IMR-90 (cell line): Measurements from ENCODE around the gene RIPK3. TPM values are rescaled to one million over a fixed set of nuclear protein-coding genes. Genes with fewer than 3 reads are reported as not detected.

Experiments used
- ATAC-seq: fragments of 200-7000 bp; cut with Tn5 transposase; 2 replicates; pipeline ENCODE4 v1.9.1; 2020; ENCODE audit warnings: low read depth, mild to moderate bottlenecking, moderate library complexity
- BruUV-seq: library from RNA; stranded (reverse); fragments of 400-500 nt; replicated peaks from 2 replicates; lab custom pipeline; 2021; lab: Mats Ljungman, UMichigan
- CTCF ChIA-PET: fragments of 300-600 bp; formaldehyde crosslinking; extraction: SDS; loops from one replicate; lab custom pipeline; 2021; ENCODE audit warnings: antibody characterized with exemption; lab: Yijun Ruan, JAX
- POLR2A ChIA-PET: fragments of 300-600 bp; sonication (Branson Sonifier 250); formaldehyde crosslinking; loops from one replicate; lab custom pipeline; 2022; ENCODE audit warnings: antibody characterized with exemption; ENCODE audit not compliant: unreplicated experiment; lab: Charles Lee
- DNase-seq: peaks from one replicate; pipeline ENCODE4 v3.0.0; 2013
- H2AFZ ChIP-seq: replicated peaks from 2 replicates; pipeline ENCODE3; 2013; ENCODE audit warnings: low read length, mild to moderate bottlenecking; ENCODE audit not compliant: poor library complexity
- H2AK5ac ChIP-seq: 2 replicates; pipeline ENCODE4 v1.6.1; 2013; ENCODE audit warnings: low read depth, low read length, inconsistent platforms
- H2AK9ac ChIP-seq: replicated peaks from 2 replicates; pipeline ENCODE3; 2013; ENCODE audit warnings: mild to moderate bottlenecking, low read depth, low read length, moderate library complexity; ENCODE audit not compliant: poor library complexity
- H2BK120ac ChIP-seq: 2 replicates; pipeline ENCODE4 v1.6.1; 2013; ENCODE audit warnings: low read depth, low read length, inconsistent platforms
- H2BK15ac ChIP-seq: 3 replicates; pipeline ENCODE4 v1.6.1; 2013; ENCODE audit warnings: low read depth, low read length, inconsistent platforms
- H2BK20ac ChIP-seq: 2 replicates; pipeline ENCODE4 v1.6.1; 2013; ENCODE audit warnings: low read depth, mild to moderate bottlenecking, inconsistent platforms, low read length, moderate library complexity
- H2BK5ac ChIP-seq: 2 replicates; pipeline ENCODE4 v1.6.1; 2013; ENCODE audit warnings: mild to moderate bottlenecking, low read depth, low read length, inconsistent platforms; ENCODE audit not compliant: poor library complexity, severe bottlenecking
- H3K14ac ChIP-seq: replicated peaks from 2 replicates; pipeline ENCODE4 v1.6.1; 2013; ENCODE audit warnings: low read depth, low read length, inconsistent platforms
- H3K18ac ChIP-seq: 2 replicates; pipeline ENCODE4 v1.6.1; 2013; ENCODE audit warnings: low read depth, low read length, control low read depth
- H3K23ac ChIP-seq: 2 replicates; pipeline ENCODE4 v1.6.1; 2013; ENCODE audit warnings: low read depth, low read length, inconsistent platforms
- H3K27ac ChIP-seq: 2 replicates; pipeline ENCODE4 v1.5.1; 2013; ENCODE audit warnings: mild to moderate bottlenecking, control low read depth, low read length; ENCODE audit not compliant: insufficient read depth
- H3K27me3 ChIP-seq: 2 replicates; pipeline ENCODE4 v1.6.1; 2013; ENCODE audit warnings: low read length; ENCODE audit not compliant: control insufficient read depth, insufficient read depth
- H3K36me3 ChIP-seq: 2 replicates; pipeline ENCODE4 v1.6.1; 2013; ENCODE audit warnings: low read length, mixed read lengths; ENCODE audit not compliant: control insufficient read depth, insufficient read depth
- H3K4ac ChIP-seq: 2 replicates; pipeline ENCODE4 v1.6.1; 2013; ENCODE audit warnings: low read depth, low read length, inconsistent platforms
- H3K4me1 ChIP-seq: 2 replicates; pipeline ENCODE4 v1.6.1; 2013; ENCODE audit warnings: low read length, mixed read lengths; ENCODE audit not compliant: control insufficient read depth, insufficient read depth
- H3K4me2 ChIP-seq: 2 replicates; pipeline ENCODE4 v1.6.1; 2013; ENCODE audit warnings: low read depth, mild to moderate bottlenecking, control low read depth, low read length, moderate library complexity
- H3K4me3 ChIP-seq: 2 replicates; pipeline ENCODE4 v1.5.1; 2013; ENCODE audit warnings: low read depth, mild to moderate bottlenecking, control low read depth, low read length, moderate library complexity; ENCODE audit not compliant: insufficient read depth
- H3K56ac ChIP-seq: 2 replicates; pipeline ENCODE4 v1.6.1; 2013; ENCODE audit warnings: low read length, inconsistent platforms; ENCODE audit not compliant: insufficient read depth; ENCODE audit errors: extremely low read depth
- H3K79me1 ChIP-seq, 2 experiments: 2 replicates each; pipeline ENCODE4 v1.6.1; 2013; ENCODE audit warnings: low read length in 2 of 2, inconsistent platforms in 1 of 2, low read depth in 1 of 2
- H3K9ac ChIP-seq: 2 replicates; pipeline ENCODE4 v1.6.1; 2013; ENCODE audit warnings: low read depth, low read length, control low read depth
- H3K9me1 ChIP-seq: 2 replicates; pipeline ENCODE4 v1.6.1; 2013; ENCODE audit warnings: low read length, inconsistent platforms; ENCODE audit not compliant: insufficient read depth
- H3K9me3 ChIP-seq: 2 replicates; pipeline ENCODE4 v1.6.1; 2013; ENCODE audit warnings: low read length; ENCODE audit not compliant: control insufficient read depth, insufficient read depth
- H4K20me1 ChIP-seq: 2 replicates; pipeline ENCODE4 v1.6.1; 2013; ENCODE audit warnings: low read length, inconsistent platforms; ENCODE audit not compliant: insufficient read depth
- H4K5ac ChIP-seq: 2 replicates; pipeline ENCODE4 v1.6.1; 2013; ENCODE audit warnings: mild to moderate bottlenecking, low read depth, low read length, control low read depth
- H4K8ac ChIP-seq, 2 experiments: 2 replicates each; pipeline ENCODE4 v1.6.1; 2013; ENCODE audit warnings: low read depth in 2 of 2, low read length in 2 of 2, control low read depth in 1 of 2, inconsistent platforms in 1 of 2
- H4K91ac ChIP-seq: 2 replicates; pipeline ENCODE4 v1.6.1; 2013; ENCODE audit warnings: low read depth, low read length, inconsistent platforms; ENCODE audit not compliant: insufficient read depth
- BHLHE40 ChIP-seq: fragments of 150-350 bp; IDR thresholded peaks from 2 replicates; pipeline ENCODE4 v1.6.1; 2016; ENCODE audit warnings: mild to moderate bottlenecking, low read depth, low read length
- CEBPB ChIP-seq: IDR thresholded peaks from 2 replicates; pipeline ENCODE4 v1.6.1; 2012; ENCODE audit warnings: low read depth, low read length, improper control_type of control experiment
- CHD1 ChIP-seq: IDR thresholded peaks from 2 replicates; pipeline ENCODE4 v1.6.1; 2012; ENCODE audit warnings: low read depth, low read length, improper control_type of control experiment
- CTCF ChIP-seq: conservative IDR thresholded peaks from 2 replicates; pipeline ENCODE4 v1.5.1; 2012; ENCODE audit warnings: mild to moderate bottlenecking, low read depth, low read length, improper control_type of control experiment
- ELK1 ChIP-seq: fragments of 150-350 bp; IDR thresholded peaks from 2 replicates; pipeline ENCODE4 v1.6.1; 2016; ENCODE audit warnings: low read depth, mild to moderate bottlenecking, low read length, moderate library complexity, borderline replicate concordance
- FOS ChIP-seq: fragments of 150-350 bp; IDR thresholded peaks from 2 replicates; pipeline ENCODE4 v1.6.1; 2016; ENCODE audit warnings: low read depth, low read length
- MAFK ChIP-seq: IDR thresholded peaks from 2 replicates; pipeline ENCODE4 v1.6.1; 2012; ENCODE audit warnings: low read depth, low read length, improper control_type of control experiment
- MAZ ChIP-seq: IDR thresholded peaks from 2 replicates; pipeline ENCODE4 v1.6.1; 2012; ENCODE audit warnings: low read depth, mild to moderate bottlenecking, low read length, improper control_type of control experiment, moderate library complexity, borderline replicate concordance
- MXI1 ChIP-seq: IDR thresholded peaks from 2 replicates; pipeline ENCODE4 v1.6.1; 2012; ENCODE audit warnings: low read depth, mild to moderate bottlenecking, low read length, moderate library complexity, borderline replicate concordance
- NFE2L2 ChIP-seq: fragments of 150-350 bp; IDR thresholded peaks from 2 replicates; pipeline ENCODE4 v1.6.1; 2016; ENCODE audit warnings: low read depth, mild to moderate bottlenecking, low read length
- POLR2A ChIP-seq: IDR thresholded peaks from 2 replicates; pipeline ENCODE4 v1.6.1; 2012; ENCODE audit warnings: mild to moderate bottlenecking, low read depth, low read length
- RAD21 ChIP-seq: IDR thresholded peaks from 2 replicates; pipeline ENCODE4 v1.6.1; 2012; ENCODE audit warnings: low read length, improper control_type of control experiment
- RCOR1 ChIP-seq: IDR thresholded peaks from 2 replicates; pipeline ENCODE4 v1.6.1; 2012; ENCODE audit warnings: mild to moderate bottlenecking, low read length, improper control_type of control experiment; ENCODE audit not compliant: insufficient replicate concordance
- RFX5 ChIP-seq: IDR thresholded peaks from 2 replicates; pipeline ENCODE4 v1.8.0; 2012; ENCODE audit warnings: low read depth, mild to moderate bottlenecking, low read length, moderate library complexity
- SMC3 ChIP-seq: fragments of 150-350 bp; IDR thresholded peaks from 2 replicates; pipeline ENCODE4 v1.6.1; 2016; ENCODE audit warnings: low read depth, mild to moderate bottlenecking, antibody characterized with exemption, low read length, moderate library complexity
- USF2 ChIP-seq: fragments of 150-350 bp; IDR thresholded peaks from 2 replicates; pipeline ENCODE4 v1.6.1; 2017; ENCODE audit warnings: mild to moderate bottlenecking, antibody characterized with exemption, low read length, low read depth
- WGBS, 2 experiments: methylation state at CpG; one replicate each; pipeline versions ENCODE4 v1.1.5 to v1.1.7; 2013; ENCODE audit warnings: missing lambda C conversion rate in 2 of 2; ENCODE audit not compliant: insufficient read length in 1 of 2; ENCODE audit errors: extremely low coverage in 2 of 2; 5-methylcytosine and 5-hydroxymethylcytosine counted together
- dilution Hi-C: fragments of 300-500 bp; cut with HindIII; formaldehyde crosslinking; loops from one replicate; pipeline ENCODE4 v1.14.3; 2018; ENCODE audit warnings: low sequenced_read_pairs; ENCODE audit not compliant: unreplicated experiment
- in situ Hi-C: fragments of 300-500 bp; cut with MboI; formaldehyde crosslinking; loops from 3 replicates; pipeline ENCODE4 v1.14.3; 2019; ENCODE audit warnings: low sequenced_read_pairs, inconsistent platforms, mixed read lengths
- intact Hi-C: fragments of 100-400 bp; cut with micrococcal nuclease; formaldehyde crosslinking; loops from 2 replicates; pipeline ENCODE4 v1.10.0; 2022
- polyA plus RNA-seq, 3 experiments: library from polyadenylated mRNA; depleted of rRNA; stranded (reverse); fragments of >200 nt; gene quantifications; 2 replicates each; pipeline ENCODE4 v1.2.3, GENCODE V29; 2012; ENCODE audit warnings: low replicate concordance in 1 of 3
- total RNA-seq: library from RNA; depleted of rRNA; stranded (reverse); fragments of >200 nt; gene quantifications from 2 replicates; pipeline ENCODE4 v1.2.3, GENCODE V29; 2012

Gene RIPK3
- total and polyA plus RNA-seq, 2 of the 4 experiments (the other 2 are of a cell fraction) = 0.09 TPM; not detected in 1

GRCh38 chr14:24322672-24323071, 17.1 kb downstream of the RIPK3 start:
- CTCF ChIA-PET = interaction anchor here (1.9 kb wide), 1 partner anchor 10 kb away, joined by 9 read pairs; no protein-coding TSS in a partner anchor
- no peak overlapping the region for H3K4ac ChIP-seq
- H4K8ac ChIP-seq = no peak overlapping the region
- no peak overlapping the region for H4K91ac ChIP-seq
- no peaks in the 10 kb centered on the region for H4K20me1 ChIP-seq
- no peak overlapping the region for H2BK20ac ChIP-seq
- H2AK9ac ChIP-seq = peak overlapping the region; percentile 56
- H3K4me2 ChIP-seq = no peak overlapping the region
- H2BK120ac ChIP-seq = no peak overlapping the region
- DNase-seq (no peak), ATAC-seq (no peak)
- peaks cover 56% of the 10 kb centered on the region for H3K27me3 ChIP-seq
- no peak overlapping the region for H3K56ac ChIP-seq
- H3K9me1 ChIP-seq = peaks cover 1% of the 10 kb centered on the region; the same call in 1 of the 2 replicates
- no peak overlapping the region for H2BK5ac ChIP-seq
- peak overlapping the region; percentile 43 for H2AFZ ChIP-seq
- in situ Hi-C loops = no loop called here
- intact Hi-C loops = no loop called here
- H3K23ac ChIP-seq = no peak overlapping the region
- no peak overlapping the region for H2AK5ac ChIP-seq
- H3K4me3 ChIP-seq = no peak overlapping the region
- H3K14ac ChIP-seq = no peak overlapping the region
- H3K27ac ChIP-seq = no peak overlapping the region
- no peak overlapping the region for H3K9ac ChIP-seq
- no peaks in the 10 kb centered on the region for H3K79me1 ChIP-seq
- H3K36me3 ChIP-seq = no peaks in the 10 kb centered on the region
- H3K4me1 ChIP-seq = no peaks in the 10 kb centered on the region
- no peak overlapping the region for H4K5ac ChIP-seq
- H3K18ac ChIP-seq = no peak overlapping the region
- dilution Hi-C loops = no loop called here
- no peaks in the 10 kb centered on the region for H3K9me3 ChIP-seq
- WGBS, 2 experiments = 55% methylated on average over 3 of the region's 10 CpGs; no CpG with 5 or more reads in 1 of the 2 experiments
- TF ChIP-seq RCOR1 (no peak), CEBPB (no peak), FOS (no peak), RAD21 (no peak), SMC3 (no peak), MAFK (no peak), CHD1 (no peak), RFX5 (no peak), MXI1 (no peak), USF2 (no peak), ELK1 (no peak), POLR2A (no peak), CTCF (no peak), NFE2L2 (no peak), MAZ (no peak), BHLHE40 (no peak)
- POLR2A ChIA-PET = interaction anchor here (0.6 kb wide), 1 partner anchor 23 kb away, joined by 18 read pairs; the partner anchor contains the start of genes DHRS1 and NOP9
- BruUV-seq = no TSS peak
- no peak overlapping the region for H2BK15ac ChIP-seq
